ENCODE results near the gene GABRG3.

GRCh38 chr15:26921433-26921832 is 49.5 kb upstream of the GABRG3 start:
- TF ChIP-seq POLR2A (IDR thresholded peaks at IDR 0.05) (no peak), CTCF (IDR thresholded peaks at IDR 0.05) (no peak)

Measured in adrenal gland (tissue), 5 donors.